ENCODE measurements around the gene PTCHD4.
"Not testable (repeated sequence)": the region's sequence is repeated elsewhere in the genome, so short reads cannot be mapped to it uniquely, and the experiment has no call there.

Gene PTCHD4

GRCh38 chr6:48116699-48117645 lies 6.0 kb upstream of the PTCHD4 start:
- CTCF ChIA-PET: interaction anchor here (0.7 kb wide), 1 partner anchor 1797 kb away, joined by 6 read pairs; no protein-coding TSS in a partner anchor
- POLR2A ChIA-PET (ENCODE audit: low non-redundant PET): no interaction called here

GRCh38 chr6:48113130-48113529 lies 2.1 kb upstream of the PTCHD4 start:
- no peak for DNase-seq (ENCODE audit: low spot score)
- H3K27ac ChIP-seq: no peak overlapping the region
- ChIA-PET POLR2A (ENCODE audit: low non-redundant PET) (no interaction called here), CTCF (interaction anchor here (0.6 kb wide), 1 partner anchor 130 kb away, joined by 3 read pairs; no protein-coding TSS in a partner anchor)
- no peak for TF ChIP-seq CTCF (conservative IDR thresholded peaks at IDR 0.05; ENCODE audit: low read depth)

More at GRCh38 chr6:48116699-48117645, 6.0 kb upstream of the PTCHD4 start:
- no peak overlapping the region for H3K27ac ChIP-seq
- no peak for DNase-seq (ENCODE audit: low spot score)
- TF ChIP-seq CTCF (conservative IDR thresholded peaks at IDR 0.05; ENCODE audit: low read depth): no peak

GRCh38 chr6:48111575-48111974 lies 578 bp upstream of the PTCHD4 start:
- POLR2A ChIA-PET (ENCODE audit: low non-redundant PET): no interaction called here
- DNase-seq (ENCODE audit: low spot score): no peak
- CTCF ChIA-PET: no interaction called here
- H3K27ac ChIP-seq: no peak overlapping the region
- TF ChIP-seq CTCF (conservative IDR thresholded peaks at IDR 0.05; ENCODE audit: low read depth): no peak

GRCh38 chr6:48110436-48111142 lies 408 bp downstream of the PTCHD4 start:
- ChIA-PET POLR2A (ENCODE audit: low non-redundant PET) (no interaction called here), CTCF (no interaction called here)
- peak overlapping the region; percentile 71; the same call in 1 of the 2 replicates for H3K27ac ChIP-seq
- DNase-seq (ENCODE audit: low spot score): no peak
- TF ChIP-seq CTCF (conservative IDR thresholded peaks at IDR 0.05; ENCODE audit: low read depth): no peak

- H3K27ac ChIP-seq: no peak overlapping the region
- no peak for TF ChIP-seq CTCF (conservative IDR thresholded peaks at IDR 0.05; ENCODE audit: low read depth)
- ChIA-PET POLR2A (ENCODE audit: low non-redundant PET) (no interaction called here), CTCF (no interaction called here)
- DNase-seq (ENCODE audit: low spot score): no peak
Observed at GRCh38 chr6:48109944-48110343, 1.1 kb downstream of the PTCHD4 start.

- H3K27ac ChIP-seq; DNase-seq (ENCODE audit: low spot score); POLR2A ChIA-PET (ENCODE audit: low non-redundant PET); CTCF ChIA-PET: not testable (repeated sequence)
Observed at GRCh38 chr6:48102476-48103195, 8.4 kb downstream of the PTCHD4 start.
